GM12892 (cell line): ENCODE measurements around the gene PRKN.

Experiments used
- DNase-seq: peaks from one replicate; pipeline ENCODE4 v3.0.0; 2011; ENCODE audit not compliant: insufficient read length
- FAIRE-seq: peaks from 2 replicates; lab custom pipeline; 2011; peaks lifted over from hg19 to GRCh38; lab: Jason Lieb, UNC
- POLR2A ChIP-seq: IDR thresholded peaks from 2 replicates; pipeline ENCODE4 v1.6.1; 2011; ENCODE audit warnings: low read depth, low read length, control low read depth
- POLR2AphosphoS5 ChIP-seq: IDR thresholded peaks from 2 replicates; pipeline ENCODE4 v1.6.1; 2011; ENCODE audit warnings: low read depth, low read length, control low read depth
- TAF1 ChIP-seq: IDR thresholded peaks from 2 replicates; pipeline ENCODE4 v1.6.1; 2011; ENCODE audit warnings: low read depth, mild to moderate bottlenecking, control low read depth, low read length, borderline replicate concordance

The PRKN gene

DNA sequence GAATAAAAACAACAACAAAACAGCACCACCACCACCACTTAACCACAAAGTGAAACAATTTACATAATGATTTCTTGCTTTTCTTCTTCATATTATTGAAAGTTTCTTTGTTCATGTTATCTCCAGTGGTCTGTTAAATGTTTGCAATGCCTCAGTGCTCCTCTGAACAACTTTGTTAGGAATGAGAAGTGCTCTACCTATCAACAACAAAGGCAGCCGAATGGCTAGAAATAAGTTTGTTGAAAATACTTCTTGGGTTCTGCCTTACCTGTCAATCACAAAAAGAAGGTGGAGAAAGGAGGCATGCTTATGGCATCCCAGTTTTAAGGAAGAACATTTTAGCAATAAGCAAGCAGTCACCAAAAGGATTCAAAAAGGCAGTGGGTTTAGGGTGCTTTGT, 490.2 kb downstream of the PRKN start:
- DNase-seq (no peak), FAIRE-seq (no peak)
- no peak for TF ChIP-seq POLR2A

DNA sequence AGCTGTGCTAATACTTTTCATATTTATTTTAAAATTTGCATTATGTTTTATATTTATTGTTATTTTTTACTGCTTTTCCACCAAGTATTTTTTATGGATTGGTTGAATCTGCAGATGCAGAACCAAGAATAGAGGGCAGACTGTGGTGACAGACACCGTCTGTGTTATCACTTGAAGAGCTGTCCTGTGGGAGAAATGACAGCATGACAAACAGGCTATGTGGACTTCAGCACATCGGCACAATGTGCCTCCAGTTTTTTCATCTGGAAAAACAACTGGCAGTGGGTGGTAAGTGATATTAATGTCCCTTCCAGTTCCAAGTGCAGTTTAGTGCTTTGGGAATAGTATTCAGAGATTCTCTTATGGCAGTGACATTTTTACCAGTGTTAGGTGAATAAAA, 492.9 kb downstream of the PRKN start:
- no peak for TF ChIP-seq TAF1
- no peak for TF ChIP-seq POLR2A
- TF ChIP-seq POLR2AphosphoS5, result no peak
- DNase-seq (no peak), FAIRE-seq (no peak)

DNA sequence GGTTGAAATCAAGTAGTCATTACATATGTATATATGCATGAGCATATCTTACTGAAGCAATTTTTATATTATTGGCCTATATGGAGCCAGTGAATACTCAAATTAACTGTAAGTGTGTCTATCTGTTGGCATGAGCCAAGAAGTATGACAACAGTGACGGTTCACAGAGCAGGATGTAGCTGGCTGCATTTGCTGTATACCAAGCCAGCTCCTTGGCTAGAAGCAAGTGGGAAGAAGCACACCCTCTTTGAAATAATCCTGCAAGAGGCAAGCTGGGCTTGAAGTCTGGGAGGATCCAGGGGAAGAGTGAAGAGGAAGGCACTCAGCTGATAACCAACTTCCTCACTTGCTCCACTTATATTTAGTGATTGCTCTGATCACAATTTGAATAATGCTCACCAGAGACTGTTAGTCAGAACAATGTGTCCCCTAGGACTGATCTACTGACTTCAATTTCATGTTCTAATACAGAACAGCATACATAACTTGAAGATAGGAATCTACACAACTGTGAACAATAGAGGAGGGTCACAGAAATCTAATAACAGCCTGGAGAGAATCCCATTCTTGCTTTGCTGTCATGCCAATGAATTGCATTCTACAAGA, 497.3 kb downstream of the PRKN start:
- DNase-seq (no peak), FAIRE-seq (no peak)
- no peak for TF ChIP-seq TAF1
- no peak for TF ChIP-seq POLR2AphosphoS5
- no peak for TF ChIP-seq POLR2A

DNA sequence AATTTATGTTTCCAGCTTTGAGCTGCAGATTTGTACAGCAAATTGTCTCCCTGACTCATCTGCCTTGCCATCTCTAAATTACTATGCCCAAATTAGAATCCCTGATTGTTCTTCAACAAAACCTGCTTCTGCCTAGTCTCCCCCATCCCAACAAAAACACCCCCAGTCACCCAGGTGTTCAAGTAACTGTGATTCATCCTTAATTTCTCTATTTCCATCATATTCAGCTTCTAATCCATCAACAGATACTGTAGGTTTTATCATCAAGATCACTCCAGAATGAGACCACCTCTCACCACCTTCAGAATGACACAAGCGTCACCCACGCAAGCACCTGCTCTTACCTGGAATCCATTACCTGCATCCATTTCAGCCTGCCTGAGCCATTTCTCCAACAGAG, 498.5 kb downstream of the PRKN start:
- FAIRE-seq (no peak), DNase-seq (no peak)
- no peak for TF ChIP-seq POLR2AphosphoS5
- no peak for TF ChIP-seq POLR2A
- no peak for TF ChIP-seq TAF1

DNA sequence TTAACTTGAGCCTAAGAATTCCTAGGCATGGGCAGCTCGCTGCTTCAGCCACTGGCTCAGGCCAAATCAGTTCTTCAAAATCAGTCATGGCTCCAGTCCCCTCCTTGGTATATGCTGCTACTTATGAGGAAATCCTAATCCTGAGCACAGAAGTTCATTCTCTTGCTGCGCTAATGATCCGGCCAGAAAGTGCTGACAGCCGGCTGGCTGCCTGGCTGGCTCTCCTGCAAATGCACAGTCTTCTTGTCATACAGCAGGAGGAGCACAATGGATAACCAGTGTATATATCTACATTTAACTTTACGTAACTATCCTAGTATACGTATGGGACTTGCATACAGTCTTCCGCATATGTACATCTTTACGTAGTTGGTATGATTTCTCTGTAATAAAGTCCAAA, 500.8 kb downstream of the PRKN start:
- FAIRE-seq (no peak), DNase-seq (no peak)
- TF ChIP-seq POLR2A (no peak), TAF1 (no peak), POLR2AphosphoS5 (no peak)

DNA sequence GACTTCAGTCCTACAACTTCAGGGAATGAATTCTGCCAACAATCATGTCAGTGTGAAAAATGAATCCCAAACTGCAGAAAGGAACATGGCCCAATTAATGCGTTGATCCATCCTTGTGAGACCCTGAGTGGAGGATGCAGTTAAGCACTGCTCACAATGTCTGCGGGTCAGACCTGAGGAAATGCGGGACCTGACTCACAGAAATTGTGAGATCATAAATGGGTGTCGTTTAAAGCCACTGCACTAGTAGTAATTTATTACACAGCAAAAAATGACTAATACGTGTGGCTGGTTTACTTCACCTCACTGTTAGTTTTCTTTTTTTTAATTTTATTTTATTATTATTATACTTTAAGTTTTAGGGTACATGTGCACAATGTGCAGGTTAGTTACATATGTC, 505.0 kb downstream of the PRKN start:
- FAIRE-seq, result no peak
- TF ChIP-seq POLR2A (no peak), POLR2AphosphoS5 (no peak), TAF1 (no peak)
- DNase-seq, result no peak

DNA sequence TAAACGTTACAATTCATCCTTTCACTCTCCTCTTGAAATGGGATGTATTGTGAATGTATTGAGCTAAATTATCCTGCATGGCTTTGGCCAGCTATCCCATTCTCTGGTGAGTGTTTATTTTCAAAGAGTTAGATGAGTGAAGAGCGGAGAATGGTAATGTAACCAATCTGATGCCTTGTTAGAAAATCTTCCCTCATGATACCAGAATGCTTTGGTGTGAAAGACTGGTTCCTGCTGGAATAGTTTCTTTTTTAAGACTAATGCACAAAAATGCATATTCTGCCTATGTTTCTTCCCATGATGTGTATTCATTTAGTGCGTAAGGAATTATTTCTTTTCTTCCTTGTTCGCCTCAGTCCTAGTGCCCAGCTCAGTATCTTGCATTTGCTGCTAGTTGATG, 506.7 kb downstream of the PRKN start:
- DNase-seq (no peak), FAIRE-seq (no peak)
- no peak for TF ChIP-seq POLR2AphosphoS5
- no peak for TF ChIP-seq TAF1
- no peak for TF ChIP-seq POLR2A

DNA sequence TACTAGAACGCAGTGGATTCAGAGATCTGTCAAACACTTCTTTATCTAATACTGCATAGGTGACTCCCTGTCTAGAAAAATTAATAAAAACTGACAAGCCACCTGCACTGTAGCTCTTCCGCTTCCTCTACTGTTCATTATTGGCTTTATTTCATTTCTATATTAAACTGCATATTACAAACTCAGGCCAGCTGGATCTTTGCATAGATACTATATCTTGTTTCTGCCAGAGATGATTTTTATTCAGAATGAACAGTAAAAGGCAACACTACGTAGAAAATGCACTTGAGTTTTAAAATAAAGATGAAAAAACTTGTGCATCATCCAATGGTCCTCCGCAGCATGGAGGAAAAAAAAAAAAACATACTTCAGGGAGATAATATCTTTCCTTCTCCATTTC, 508.3 kb downstream of the PRKN start:
- no peak for DNase-seq
- no peak for TF ChIP-seq TAF1
- no peak for TF ChIP-seq POLR2A
- no peak for TF ChIP-seq POLR2AphosphoS5
- FAIRE-seq, result no peak

DNA sequence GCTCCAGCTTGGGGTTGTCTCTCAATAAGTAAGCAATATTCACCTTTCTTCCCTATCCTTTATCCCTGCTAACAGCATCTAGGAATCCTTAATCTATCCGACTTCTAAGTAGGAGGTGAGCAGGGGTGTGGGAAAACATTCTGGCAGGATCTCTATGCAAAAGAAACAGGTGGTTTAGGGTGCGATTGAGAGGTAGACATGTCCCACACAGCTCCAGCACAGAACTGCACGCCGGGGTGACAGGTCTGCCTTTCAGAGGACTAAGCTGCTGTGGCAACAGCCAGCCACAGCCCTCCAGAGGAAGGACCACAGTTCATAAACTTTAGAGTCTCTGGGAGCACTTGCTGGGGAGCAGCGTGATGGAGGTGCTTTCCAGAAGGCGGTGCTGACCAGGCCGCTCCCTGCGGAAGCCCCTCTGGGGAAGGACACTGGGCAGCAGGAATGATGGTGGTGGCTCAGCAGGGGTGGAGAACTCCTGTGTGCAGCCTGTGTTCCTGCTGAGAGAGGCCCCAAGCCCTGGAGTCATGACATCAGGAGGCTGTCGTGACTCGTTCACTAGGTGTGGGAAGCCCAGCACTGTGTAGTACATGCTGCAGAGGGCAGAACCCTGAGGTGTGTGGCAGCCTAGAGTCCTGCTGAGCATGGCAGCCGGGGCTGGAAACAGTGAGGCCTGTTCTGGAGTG, 509.6 kb downstream of the PRKN start:
- no peak for FAIRE-seq
- DNase-seq, result no peak
- no peak for TF ChIP-seq TAF1
- TF ChIP-seq POLR2AphosphoS5, result no peak
- no peak for TF ChIP-seq POLR2A

DNA sequence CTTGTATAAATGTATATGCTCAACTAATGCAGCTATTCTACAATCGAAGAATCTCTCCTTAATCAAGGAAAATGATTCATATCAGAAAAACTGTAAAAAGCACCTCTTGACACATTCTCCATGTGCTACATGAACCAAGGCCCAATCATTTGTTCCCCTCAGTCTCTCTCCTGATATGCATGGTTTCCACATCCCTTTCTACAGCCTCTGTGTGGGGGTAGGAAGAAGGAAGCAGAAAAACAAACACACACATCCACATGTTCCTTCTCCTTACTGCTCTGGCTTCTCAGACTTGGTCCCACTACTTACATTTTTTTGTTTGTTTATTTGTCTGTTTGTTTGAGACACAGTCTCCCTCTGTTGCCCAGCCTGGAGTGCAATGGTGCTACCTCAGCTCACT, 510.5 kb downstream of the PRKN start:
- TF ChIP-seq POLR2AphosphoS5, result no peak
- no peak for TF ChIP-seq POLR2A
- no peak for TF ChIP-seq TAF1
- FAIRE-seq (no peak), DNase-seq (no peak)

DNA sequence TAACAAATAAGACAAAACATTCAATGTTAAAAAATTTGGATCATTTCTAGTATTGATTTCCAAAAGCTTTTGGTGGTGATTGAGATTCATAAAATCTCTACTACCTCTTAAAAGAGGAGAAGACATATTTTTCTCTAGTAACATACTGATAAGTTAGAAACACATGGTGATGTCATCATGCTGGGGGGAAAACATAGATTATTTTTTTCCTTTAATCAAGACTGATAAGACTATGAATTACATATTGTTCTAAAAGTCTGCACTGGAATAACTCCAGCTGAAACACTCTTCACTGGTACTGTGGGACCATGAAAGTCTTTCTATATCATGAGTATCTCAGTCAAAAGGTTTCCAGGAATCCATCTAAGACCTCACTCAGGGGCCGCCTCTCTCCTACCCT, 515.8 kb downstream of the PRKN start:
- no peak for TF ChIP-seq POLR2AphosphoS5
- TF ChIP-seq TAF1, result no peak
- TF ChIP-seq POLR2A, result no peak
- no peak for DNase-seq
- FAIRE-seq, result no peak

DNA sequence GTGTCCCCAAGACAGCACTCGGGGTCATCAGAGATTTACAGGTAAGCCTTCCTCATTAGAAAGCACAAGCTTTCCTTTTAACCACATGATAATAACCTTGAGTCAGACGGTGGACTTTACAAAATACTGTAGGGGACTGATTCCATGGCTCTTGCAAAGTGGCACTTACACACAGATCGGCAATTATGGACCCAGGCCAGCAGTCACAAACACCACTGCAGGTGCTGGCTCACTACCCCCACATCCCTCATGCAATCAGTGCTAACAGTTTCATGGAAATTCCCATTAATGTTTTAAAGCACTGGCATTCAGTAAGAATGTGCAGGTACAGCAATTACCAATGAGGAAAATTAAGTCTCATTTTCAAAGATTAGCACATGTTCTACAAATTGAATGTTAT, 516.5 kb downstream of the PRKN start:
- FAIRE-seq (no peak), DNase-seq (no peak)
- TF ChIP-seq POLR2A, result no peak
- TF ChIP-seq POLR2AphosphoS5, result no peak
- TF ChIP-seq TAF1, result no peak

DNA sequence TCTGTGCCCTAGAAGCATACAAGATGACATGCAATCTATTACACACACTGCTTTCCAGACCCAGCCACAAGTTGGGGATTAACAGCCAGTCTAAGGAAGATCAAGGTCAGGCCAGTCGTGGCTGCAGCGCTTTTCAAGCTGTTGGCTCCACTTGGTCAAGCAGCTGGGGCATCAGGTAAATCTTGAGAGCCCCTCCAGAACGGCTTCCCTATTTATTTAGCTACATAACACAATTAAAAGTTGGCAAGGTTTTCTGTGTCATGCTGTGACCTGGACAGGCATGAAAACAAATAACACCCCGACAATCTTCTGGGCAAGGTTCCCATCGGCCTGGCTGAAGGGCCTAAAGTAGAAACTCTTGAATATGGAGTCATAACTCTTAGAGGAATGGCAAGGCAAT, 524.3 kb downstream of the PRKN start:
- FAIRE-seq (no peak), DNase-seq (no peak)
- TF ChIP-seq POLR2A, result no peak
- TF ChIP-seq POLR2AphosphoS5, result no peak
- no peak for TF ChIP-seq TAF1
